Fibroblast of pulmonary artery (primary cell): ENCODE measurements around the gene GALNT7.
A peak's percentile ranks its signal among the peaks of the same experiment; 100 is the strongest.

Experiments used
- DNase-seq: peaks from one replicate; pipeline ENCODE4 v3.0.0-alpha.2; 2010; ENCODE audit warnings: low read depth
- H3K4me3 ChIP-seq: replicated peaks from 2 replicates; pipeline ENCODE4 v1.5.1; 2011; ENCODE audit warnings: low read depth, mild to moderate bottlenecking, control low read depth, low read length, moderate library complexity
- TF ChIP-seq, protein P1 (sequence below): IDR thresholded peaks from 2 replicates; pipeline ENCODE4 v1.5.1; 2011; ENCODE audit warnings: mild to moderate bottlenecking, control low read depth, low read length, inconsistent platforms; ENCODE audit errors: missing control alignments

Gene GALNT7

DNA sequence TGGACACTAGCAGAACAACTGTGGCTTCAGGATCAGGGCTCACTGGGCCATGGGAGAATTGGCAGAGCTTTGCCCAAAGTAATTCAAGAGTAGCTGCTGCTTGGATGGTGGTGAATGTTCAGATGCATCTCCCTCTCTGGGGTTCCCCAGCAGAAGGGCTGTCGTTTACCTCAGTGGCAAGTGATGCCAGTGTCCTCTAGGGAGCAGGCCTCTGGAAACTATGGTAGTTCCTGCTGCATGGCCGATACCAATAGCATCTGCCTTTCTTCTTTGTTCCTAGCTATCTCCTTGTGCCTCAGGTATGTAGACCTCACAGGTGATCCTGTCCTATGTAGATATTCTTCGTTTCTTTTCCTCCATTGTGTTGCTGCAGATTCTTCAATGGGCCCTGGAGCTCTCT lies 139.2 kb downstream of the GALNT7 start:
- TF ChIP-seq, protein P1, sequence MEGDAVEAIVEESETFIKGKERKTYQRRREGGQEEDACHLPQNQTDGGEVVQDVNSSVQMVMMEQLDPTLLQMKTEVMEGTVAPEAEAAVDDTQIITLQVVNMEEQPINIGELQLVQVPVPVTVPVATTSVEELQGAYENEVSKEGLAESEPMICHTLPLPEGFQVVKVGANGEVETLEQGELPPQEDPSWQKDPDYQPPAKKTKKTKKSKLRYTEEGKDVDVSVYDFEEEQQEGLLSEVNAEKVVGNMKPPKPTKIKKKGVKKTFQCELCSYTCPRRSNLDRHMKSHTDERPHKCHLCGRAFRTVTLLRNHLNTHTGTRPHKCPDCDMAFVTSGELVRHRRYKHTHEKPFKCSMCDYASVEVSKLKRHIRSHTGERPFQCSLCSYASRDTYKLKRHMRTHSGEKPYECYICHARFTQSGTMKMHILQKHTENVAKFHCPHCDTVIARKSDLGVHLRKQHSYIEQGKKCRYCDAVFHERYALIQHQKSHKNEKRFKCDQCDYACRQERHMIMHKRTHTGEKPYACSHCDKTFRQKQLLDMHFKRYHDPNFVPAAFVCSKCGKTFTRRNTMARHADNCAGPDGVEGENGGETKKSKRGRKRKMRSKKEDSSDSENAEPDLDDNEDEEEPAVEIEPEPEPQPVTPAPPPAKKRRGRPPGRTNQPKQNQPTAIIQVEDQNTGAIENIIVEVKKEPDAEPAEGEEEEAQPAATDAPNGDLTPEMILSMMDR = no peak
- no peak for DNase-seq
- H3K4me3 ChIP-seq = no peak overlapping the region

DNA sequence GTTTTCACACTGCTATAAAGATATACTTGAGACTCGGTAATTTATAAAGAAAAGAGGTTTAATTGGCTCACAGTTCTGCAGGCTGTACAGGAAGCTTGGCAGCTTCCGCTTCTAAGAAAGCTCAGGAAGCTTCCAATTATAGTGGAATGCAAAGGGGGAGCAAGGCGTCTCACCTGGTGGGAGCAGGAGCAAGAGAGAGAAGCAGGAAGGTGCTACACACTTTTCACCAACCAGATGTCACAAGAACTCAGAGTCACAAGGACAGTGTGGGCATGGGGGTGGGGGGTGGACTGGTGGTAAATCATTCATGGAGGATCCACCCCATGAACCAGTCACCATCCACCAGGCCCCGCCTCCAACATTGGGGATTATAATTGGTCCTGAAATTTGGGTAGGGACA lies 142.8 kb downstream of the GALNT7 start:
- no peak for DNase-seq
- no peak overlapping the region for H3K4me3 ChIP-seq
- TF ChIP-seq, protein P1 = no peak

DNA sequence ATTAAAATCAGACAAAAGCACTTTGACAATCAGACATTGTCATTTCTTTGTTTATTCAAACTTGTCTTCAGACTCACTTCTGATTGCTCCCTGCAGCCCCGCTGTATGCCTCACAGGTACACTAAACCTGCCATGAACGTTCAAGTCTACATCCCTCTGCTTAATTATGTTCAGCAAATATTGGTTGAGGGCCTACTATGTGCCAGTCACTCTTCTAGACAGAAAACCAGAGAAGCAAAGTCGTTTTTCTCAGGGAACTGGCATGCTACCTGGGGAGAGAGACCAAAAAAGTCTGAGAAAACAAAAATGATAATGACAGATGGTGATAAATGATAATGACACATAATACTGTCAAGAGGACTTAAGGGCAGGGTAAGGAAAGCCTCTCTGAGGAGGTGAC lies 146.1 kb downstream of the GALNT7 start:
- DNase-seq = no peak
- TF ChIP-seq, protein P1 = no peak
- no peak overlapping the region for H3K4me3 ChIP-seq

DNA sequence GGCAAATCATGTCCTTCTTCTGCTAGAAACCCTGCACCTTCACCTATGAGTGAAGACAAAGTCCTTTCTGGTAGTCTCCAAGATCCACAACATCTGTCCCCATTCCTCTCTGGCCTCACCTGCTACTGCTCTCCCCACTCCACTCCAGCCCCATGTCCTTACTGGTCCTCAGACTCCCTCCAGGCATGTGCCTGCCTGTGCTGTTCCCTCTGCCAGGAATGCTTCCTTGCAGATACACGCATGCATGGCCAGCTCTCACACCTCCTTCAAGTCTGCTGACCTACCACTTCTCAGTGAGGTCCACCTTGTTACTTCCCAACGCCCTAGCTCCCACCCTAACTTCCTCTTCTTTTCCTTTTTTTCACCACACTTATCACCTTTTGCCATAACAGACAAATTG lies 147.4 kb downstream of the GALNT7 start:
- no peak for DNase-seq
- no peak overlapping the region for H3K4me3 ChIP-seq
- TF ChIP-seq, protein P1 = no peak

DNA sequence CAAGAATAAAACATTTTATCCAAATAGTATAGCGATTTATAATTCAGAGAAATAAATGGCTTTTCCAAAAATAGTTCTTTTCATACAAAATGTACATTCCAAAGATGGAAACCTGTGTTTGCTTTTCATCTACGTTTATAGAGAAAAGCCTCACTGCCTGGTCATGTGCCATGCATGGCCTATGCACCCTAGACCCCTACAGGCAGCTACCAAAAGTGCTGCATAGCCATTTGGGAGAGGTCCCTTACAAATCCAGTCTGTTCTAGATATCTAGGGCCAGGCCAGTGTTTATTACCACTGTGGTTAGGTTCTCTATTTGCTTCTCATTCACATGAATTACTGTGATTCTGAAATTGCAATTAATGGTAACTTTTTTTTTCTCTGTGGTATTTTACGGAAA lies 148.4 kb downstream of the GALNT7 start:
- TF ChIP-seq, protein P1 = peak; percentile 30
- no peak overlapping the region for H3K4me3 ChIP-seq
- no peak for DNase-seq

DNA sequence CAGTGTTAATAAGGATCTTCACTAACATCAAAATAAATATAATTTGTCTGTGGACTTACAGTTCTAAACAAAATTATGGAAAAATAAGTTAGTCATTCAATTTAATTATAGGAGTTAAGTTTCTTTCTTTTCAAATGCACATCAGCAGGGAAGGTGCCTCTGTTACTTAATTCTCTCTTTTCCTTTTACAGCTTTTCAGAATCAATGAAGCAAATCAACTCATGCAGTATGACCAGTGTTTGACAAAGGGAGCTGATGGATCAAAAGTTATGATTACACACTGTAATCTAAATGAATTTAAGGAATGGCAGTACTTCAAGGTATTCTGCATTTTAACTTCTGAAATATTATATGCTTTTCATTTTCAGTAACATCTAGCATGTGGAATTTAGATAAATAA lies 149.6 kb downstream of the GALNT7 start:
- DNase-seq = no peak
- H3K4me3 ChIP-seq = no peak overlapping the region
- TF ChIP-seq, protein P1 = no peak

DNA sequence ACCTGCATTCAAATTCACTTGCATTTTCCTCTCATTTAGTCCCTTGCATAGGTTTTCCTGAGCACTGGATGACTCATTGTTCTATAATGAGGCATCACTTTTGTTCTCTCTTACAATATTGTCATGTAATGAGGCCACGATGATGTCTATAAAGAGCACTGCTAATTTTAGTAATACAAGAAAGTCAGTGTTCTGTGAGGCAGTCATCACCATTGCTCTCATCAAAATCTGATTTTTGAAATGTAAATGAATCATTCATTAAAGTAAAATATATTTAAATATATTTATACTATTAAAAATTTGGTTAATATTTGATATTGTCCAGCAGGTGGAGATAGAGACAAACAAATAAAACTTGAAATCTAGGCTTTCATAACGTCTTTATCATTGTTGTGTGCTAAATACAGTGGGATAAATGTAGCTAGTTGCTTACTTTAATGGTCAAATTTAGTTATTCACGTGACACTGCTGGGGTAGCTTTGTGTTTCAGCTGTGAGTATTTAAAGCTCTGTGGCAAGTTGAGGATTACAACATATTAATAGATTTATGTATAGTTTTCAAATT lies 150.1 kb downstream of the GALNT7 start:
- no peak overlapping the region for H3K4me3 ChIP-seq
- TF ChIP-seq, protein P1 = peak; percentile 17
- DNase-seq = peak; percentile 77
